K562 (cell line): Measurements from ENCODE around the gene S100A4. TPM values are rescaled to one million over a fixed set of nuclear protein-coding genes. Genes with fewer than 3 reads are reported as not detected.

Experiments used
- polyA plus RNA-seq, 8 experiments: library from polyadenylated mRNA; depleted of rRNA in 4 of 8; stranded (reverse) in 5 of 8; unstranded in 3 of 8; fragments of >200 nt; fragmentation: Nextera tagmentation in 2 of 8; fragmentation: Illumina TruSeq in 1 of 8; extraction: Ambion mirVana in 2 of 8; extraction: Trizol in 1 of 8; gene quantifications; 2 replicates each; pipeline versions ENCODE4 v1.2.1 to v1.2.3, GENCODE V29; 2011 to 2014; ENCODE audit warnings: inconsistent platforms in 1 of 8, missing spikeins in 1 of 8
- total RNA-seq, 7 experiments: library from RNA; depleted of rRNA in 6 of 7; stranded (reverse); fragments of >200 nt in 6 of 7; fragmentation: Illumina TruSeq in 2 of 7; extraction: Trizol in 2 of 7; gene quantifications; 2 replicates each; pipeline versions ENCODE4 v1.2.1 to v1.2.3, GENCODE V29; 2011 to 2021; ENCODE audit warnings: low replicate concordance in 1 of 7

S100A4 gene
- total and polyA plus RNA-seq, 9 of the 15 experiments (the other 6 are each of a cell fraction or from before 2014, with no cell fraction given): 3.7 to 20.1 (median 11.2) TPM

Other genes starting within 250 kb of the S100A4 start
Only the 7 nearest of the 21 such genes appear.
- 14.7 and 19.1 TPM in 2 replicates for gene S100A6, start 9.8 kb downstream of the S100A4 start, total RNA-seq (2014; rRNA removed)
- gene S100A6, start 9.8 kb downstream of the S100A4 start, total RNA-seq (2014; rRNA removed; fragmentation: Illumina TruSeq; extraction: Trizol): 16.3 and 23.2 TPM in 2 replicates
- 32.5 and 36.4 TPM in 2 replicates for gene S100A6, start 9.8 kb downstream of the S100A4 start, total RNA-seq (2015; rRNA removed; fragmentation: Illumina TruSeq; extraction: Trizol)
- 23.2 and 26.3 TPM in 2 replicates for gene S100A6, start 9.8 kb downstream of the S100A4 start, total RNA-seq (2021)
- gene S100A6, start 9.8 kb downstream of the S100A4 start, polyA plus RNA-seq (2011; rRNA removed): 1.3 and 16.7 TPM in 2 replicates
- gene S100A6, start 9.8 kb downstream of the S100A4 start, polyA plus RNA-seq (2014; fragmentation: Illumina TruSeq; extraction: Trizol): 9.8 and 12.9 TPM in 2 replicates
- 10 to 100 TPM; 59.5 to 66.5 TPM for gene S100A6, start 9.8 kb downstream of the S100A4 start, polyA plus RNA-seq (2014; fragmentation: Nextera tagmentation; extraction: Ambion mirVana)
- 26.5 and 30.1 TPM in 2 replicates for gene S100A6, start 9.8 kb downstream of the S100A4 start, polyA plus RNA-seq (2014; rRNA removed)
- 0.37 TPM in 1 of 2 replicates, not detected in the other for gene S100A5, start 4.9 kb downstream of the S100A4 start, total RNA-seq (2014; rRNA removed)
- gene S100A5, start 4.9 kb downstream of the S100A4 start, total RNA-seq (2014; rRNA removed; fragmentation: Illumina TruSeq; extraction: Trizol): not detected in 2 replicates
- gene S100A5, start 4.9 kb downstream of the S100A4 start, total RNA-seq (2015; rRNA removed; fragmentation: Illumina TruSeq; extraction: Trizol): not detected in 2 replicates
- gene S100A5, start 4.9 kb downstream of the S100A4 start, total RNA-seq (2021): not detected in 2 replicates
- gene S100A5, start 4.9 kb downstream of the S100A4 start, polyA plus RNA-seq (2011; rRNA removed): 0.45 and 0.60 TPM in 2 replicates
- 0.28 and 0.56 TPM in 2 replicates for gene S100A5, start 4.9 kb downstream of the S100A4 start, polyA plus RNA-seq (2014; fragmentation: Illumina TruSeq; extraction: Trizol)
- 1 to 10 TPM in 1 of 2 experiments, under 1 TPM in 1; 0.67 to 1.4 TPM for gene S100A5, start 4.9 kb downstream of the S100A4 start, polyA plus RNA-seq (2014; fragmentation: Nextera tagmentation; extraction: Ambion mirVana)
- gene S100A5, start 4.9 kb downstream of the S100A4 start, polyA plus RNA-seq (2014; rRNA removed): not detected in 2 replicates
- not detected in 2 replicates for gene S100A3, start 3.5 kb upstream of the S100A4 start, total RNA-seq (2014; rRNA removed)
- not detected in 2 replicates for gene S100A3, start 3.5 kb upstream of the S100A4 start, total RNA-seq (2014; rRNA removed; fragmentation: Illumina TruSeq; extraction: Trizol)
- gene S100A3, start 3.5 kb upstream of the S100A4 start, total RNA-seq (2015; rRNA removed; fragmentation: Illumina TruSeq; extraction: Trizol): 0.18 and 0.34 TPM in 2 replicates
- 0.34 TPM in 1 of 2 replicates, not detected in the other for gene S100A3, start 3.5 kb upstream of the S100A4 start, total RNA-seq (2021)
- gene S100A3, start 3.5 kb upstream of the S100A4 start, polyA plus RNA-seq (2011; rRNA removed): 0.56 TPM in 1 of 2 replicates, not detected in the other
- 0.16 TPM in 1 of 2 replicates, not detected in the other for gene S100A3, start 3.5 kb upstream of the S100A4 start, polyA plus RNA-seq (2014; fragmentation: Illumina TruSeq; extraction: Trizol)
- under 1 TPM in 1 of 2 experiments, not detected in 1; 0.08 TPM for gene S100A3, start 3.5 kb upstream of the S100A4 start, polyA plus RNA-seq (2014; fragmentation: Nextera tagmentation; extraction: Ambion mirVana)
- 0.26 and 1.7 TPM in 2 replicates for gene S100A3, start 3.5 kb upstream of the S100A4 start, polyA plus RNA-seq (2014; rRNA removed)
- gene S100A2, start 20.0 kb upstream of the S100A4 start, total RNA-seq (2014; rRNA removed): not detected in 2 replicates
- gene S100A2, start 20.0 kb upstream of the S100A4 start, total RNA-seq (2014; rRNA removed; fragmentation: Illumina TruSeq; extraction: Trizol): not detected in 2 replicates
- gene S100A2, start 20.0 kb upstream of the S100A4 start, total RNA-seq (2015; rRNA removed; fragmentation: Illumina TruSeq; extraction: Trizol): 0.49 TPM in 1 of 2 replicates, not detected in the other
- 0.40 and 1.3 TPM in 2 replicates for gene S100A2, start 20.0 kb upstream of the S100A4 start, total RNA-seq (2021)
- gene S100A2, start 20.0 kb upstream of the S100A4 start, polyA plus RNA-seq (2011; rRNA removed): 0.65 TPM in 1 of 2 replicates, not detected in the other
- gene S100A2, start 20.0 kb upstream of the S100A4 start, polyA plus RNA-seq (2014; fragmentation: Illumina TruSeq; extraction: Trizol): 0.86 TPM in 1 of 2 replicates, not detected in the other
- gene S100A2, start 20.0 kb upstream of the S100A4 start, polyA plus RNA-seq (2014; fragmentation: Nextera tagmentation; extraction: Ambion mirVana): under 1 TPM; 0.28 to 0.46 TPM
- 0.38 and 0.44 TPM in 2 replicates for gene S100A2, start 20.0 kb upstream of the S100A4 start, polyA plus RNA-seq (2014; rRNA removed)
- gene S100A16, start 67.3 kb upstream of the S100A4 start, total RNA-seq (2014; rRNA removed): 1.6 and 2.8 TPM in 2 replicates
- gene S100A16, start 67.3 kb upstream of the S100A4 start, total RNA-seq (2014; rRNA removed; fragmentation: Illumina TruSeq; extraction: Trizol): 1.4 and 2.4 TPM in 2 replicates
- gene S100A16, start 67.3 kb upstream of the S100A4 start, total RNA-seq (2015; rRNA removed; fragmentation: Illumina TruSeq; extraction: Trizol): 1.8 and 2.2 TPM in 2 replicates
- 3.2 and 4.3 TPM in 2 replicates for gene S100A16, start 67.3 kb upstream of the S100A4 start, total RNA-seq (2021)
- gene S100A16, start 67.3 kb upstream of the S100A4 start, polyA plus RNA-seq (2011; rRNA removed): 2.1 and 6.1 TPM in 2 replicates
- 4.8 and 6.1 TPM in 2 replicates for gene S100A16, start 67.3 kb upstream of the S100A4 start, polyA plus RNA-seq (2014; fragmentation: Illumina TruSeq; extraction: Trizol)
- 1 to 10 TPM; 2.0 to 5.0 TPM for gene S100A16, start 67.3 kb upstream of the S100A4 start, polyA plus RNA-seq (2014; fragmentation: Nextera tagmentation; extraction: Ambion mirVana)
- 6.9 and 9.0 TPM in 2 replicates for gene S100A16, start 67.3 kb upstream of the S100A4 start, polyA plus RNA-seq (2014; rRNA removed)
- 0.41 TPM in 1 of 2 replicates, not detected in the other for gene S100A14, start 70.5 kb upstream of the S100A4 start, total RNA-seq (2014; rRNA removed)
- gene S100A14, start 70.5 kb upstream of the S100A4 start, total RNA-seq (2014; rRNA removed; fragmentation: Illumina TruSeq; extraction: Trizol): 0.15 TPM in 1 of 2 replicates, not detected in the other
- gene S100A14, start 70.5 kb upstream of the S100A4 start, total RNA-seq (2015; rRNA removed; fragmentation: Illumina TruSeq; extraction: Trizol): not detected in 2 replicates
- gene S100A14, start 70.5 kb upstream of the S100A4 start, total RNA-seq (2021): 0.24 and 0.25 TPM in 2 replicates
- 0.24 TPM in 1 of 2 replicates, not detected in the other for gene S100A14, start 70.5 kb upstream of the S100A4 start, polyA plus RNA-seq (2011; rRNA removed)
- gene S100A14, start 70.5 kb upstream of the S100A4 start, polyA plus RNA-seq (2014; fragmentation: Illumina TruSeq; extraction: Trizol): 0.52 TPM in 1 of 2 replicates, not detected in the other
- gene S100A14, start 70.5 kb upstream of the S100A4 start, polyA plus RNA-seq (2014; fragmentation: Nextera tagmentation; extraction: Ambion mirVana): under 1 TPM in 1 of 2 experiments, not detected in 1; 0.10 TPM
- gene S100A14, start 70.5 kb upstream of the S100A4 start, polyA plus RNA-seq (2014; rRNA removed): 0.59 and 0.64 TPM in 2 replicates
- 48.8 and 58.0 TPM in 2 replicates for gene S100A13, start 81.7 kb upstream of the S100A4 start, total RNA-seq (2014; rRNA removed)
- 45.6 and 53.8 TPM in 2 replicates for gene S100A13, start 81.7 kb upstream of the S100A4 start, total RNA-seq (2014; rRNA removed; fragmentation: Illumina TruSeq; extraction: Trizol)
- 46.5 and 49.2 TPM in 2 replicates for gene S100A13, start 81.7 kb upstream of the S100A4 start, total RNA-seq (2015; rRNA removed; fragmentation: Illumina TruSeq; extraction: Trizol)
- gene S100A13, start 81.7 kb upstream of the S100A4 start, total RNA-seq (2021): 41.9 and 43.3 TPM in 2 replicates
- gene S100A13, start 81.7 kb upstream of the S100A4 start, polyA plus RNA-seq (2011; rRNA removed): 82.1 and 112 TPM in 2 replicates
- gene S100A13, start 81.7 kb upstream of the S100A4 start, polyA plus RNA-seq (2014; fragmentation: Illumina TruSeq; extraction: Trizol): 46.5 and 51.4 TPM in 2 replicates
- gene S100A13, start 81.7 kb upstream of the S100A4 start, polyA plus RNA-seq (2014; fragmentation: Nextera tagmentation; extraction: Ambion mirVana): 100 to 1,000 TPM; 128 to 129 TPM
- 101 and 114 TPM in 2 replicates for gene S100A13, start 81.7 kb upstream of the S100A4 start, polyA plus RNA-seq (2014; rRNA removed)